GM18526 (cell line): ENCODE results near the gene GRIK3.

Source experiments
- POLR2A ChIP-seq: IDR thresholded peaks from 3 replicates; pipeline ENCODE4 v1.6.1; 2011; ENCODE audit not compliant: insufficient read length; ENCODE audit errors: extremely low read depth

GRIK3 gene

GRCh38 chr1:36874271-36875060 is 159.8 kb downstream of the GRIK3 start:
- TF ChIP-seq POLR2A: no peak

- TF ChIP-seq POLR2A: no peak
Observed at GRCh38 chr1:36872858-36873257, 161.5 kb downstream of the GRIK3 start.

DNA sequence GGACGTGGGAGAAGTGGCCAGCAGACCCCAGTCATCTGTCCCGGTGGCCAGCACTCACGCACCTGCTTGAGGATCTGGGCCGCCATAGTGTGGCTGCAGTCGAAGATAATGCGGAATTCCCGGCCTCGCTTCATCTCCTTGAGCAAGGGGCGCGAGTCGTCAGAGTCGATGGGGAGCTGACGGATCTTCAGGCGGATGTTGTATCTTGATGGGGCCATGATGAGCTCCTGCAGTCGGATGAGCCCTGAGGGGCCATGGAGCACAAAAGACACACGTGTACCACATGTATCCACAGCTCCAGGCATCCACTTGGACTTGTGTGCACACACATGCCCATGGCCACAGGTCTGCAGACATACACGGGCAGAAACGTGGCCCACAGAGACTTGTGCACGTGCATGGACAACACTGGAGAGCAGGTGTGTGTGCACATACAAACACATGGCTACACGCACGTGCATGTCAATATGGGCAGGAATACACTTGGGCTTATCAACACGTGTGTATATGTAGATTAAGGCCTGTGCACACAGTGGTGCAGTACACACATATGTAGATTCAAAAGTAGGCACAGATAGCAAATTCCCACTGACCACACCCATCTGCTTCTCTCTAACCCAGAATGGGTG is 162.1 kb downstream of the GRIK3 start:
- TF ChIP-seq POLR2A: no peak

DNA sequence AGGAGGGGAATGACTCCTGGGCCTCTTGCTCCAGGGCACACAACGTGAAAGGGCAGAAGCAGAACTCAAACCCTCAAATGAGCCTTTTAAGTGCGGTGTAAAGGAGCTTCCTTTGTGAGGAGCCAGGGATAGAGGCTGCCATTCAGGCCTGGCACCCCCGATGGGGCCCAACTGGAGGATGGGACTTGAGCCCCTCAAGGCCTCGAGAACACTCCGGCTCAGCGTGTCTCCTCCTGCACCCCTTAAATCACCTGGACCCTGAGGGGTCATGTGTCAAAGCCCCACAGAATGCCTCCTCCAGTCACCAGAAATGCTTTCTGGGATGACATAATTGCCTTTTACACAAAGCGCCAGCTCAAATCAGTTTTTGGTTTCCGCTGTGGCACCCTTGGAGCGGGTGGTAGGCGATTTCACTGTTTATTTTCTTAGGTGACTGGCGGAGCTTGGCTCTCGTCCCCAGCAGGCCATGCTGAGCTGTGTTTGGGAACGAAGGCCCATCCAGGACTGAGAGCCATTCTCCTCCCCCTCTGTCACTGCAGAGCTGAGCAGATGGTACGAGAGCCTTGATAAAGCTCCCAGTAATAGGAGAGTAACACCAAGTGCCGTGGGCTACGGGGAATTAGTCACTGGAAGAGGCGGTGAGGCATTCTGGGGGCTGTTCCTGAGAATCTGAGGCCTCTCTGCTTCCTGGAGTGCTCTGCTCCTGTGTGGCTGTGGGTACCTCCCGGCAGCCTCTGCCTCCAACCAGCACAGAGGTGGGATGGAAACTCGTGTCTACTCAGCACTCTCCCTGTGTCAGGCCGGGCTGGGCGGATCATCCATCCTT is 163.0 kb downstream of the GRIK3 start:
- no peak for TF ChIP-seq POLR2A

- TF ChIP-seq POLR2A: no peak
Observed at GRCh38 chr1:36869826-36870225, 164.5 kb downstream of the GRIK3 start.

GRCh38 chr1:36869054-36869453 is 165.3 kb downstream of the GRIK3 start:
- no peak for TF ChIP-seq POLR2A

DNA sequence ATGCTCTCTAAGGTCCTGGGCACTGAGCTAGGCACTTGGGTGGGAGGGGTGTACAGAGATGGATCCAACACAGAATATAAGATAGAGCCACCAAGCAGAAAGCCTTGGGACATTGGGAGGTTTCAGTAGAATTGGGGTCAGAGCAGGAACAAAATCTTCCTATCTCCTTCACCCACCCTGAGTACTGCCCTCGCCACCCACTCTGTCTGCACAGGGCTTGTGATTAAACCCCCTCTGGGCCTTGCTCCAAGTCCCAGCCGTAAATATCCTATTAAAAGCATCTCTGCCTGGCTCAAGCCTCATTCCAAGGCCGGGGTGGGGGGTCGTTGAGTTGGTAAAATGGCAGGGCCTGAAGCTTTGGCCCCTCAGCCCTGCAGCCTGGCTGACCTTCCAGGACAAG is 166.7 kb downstream of the GRIK3 start:
- TF ChIP-seq POLR2A: no peak

DNA sequence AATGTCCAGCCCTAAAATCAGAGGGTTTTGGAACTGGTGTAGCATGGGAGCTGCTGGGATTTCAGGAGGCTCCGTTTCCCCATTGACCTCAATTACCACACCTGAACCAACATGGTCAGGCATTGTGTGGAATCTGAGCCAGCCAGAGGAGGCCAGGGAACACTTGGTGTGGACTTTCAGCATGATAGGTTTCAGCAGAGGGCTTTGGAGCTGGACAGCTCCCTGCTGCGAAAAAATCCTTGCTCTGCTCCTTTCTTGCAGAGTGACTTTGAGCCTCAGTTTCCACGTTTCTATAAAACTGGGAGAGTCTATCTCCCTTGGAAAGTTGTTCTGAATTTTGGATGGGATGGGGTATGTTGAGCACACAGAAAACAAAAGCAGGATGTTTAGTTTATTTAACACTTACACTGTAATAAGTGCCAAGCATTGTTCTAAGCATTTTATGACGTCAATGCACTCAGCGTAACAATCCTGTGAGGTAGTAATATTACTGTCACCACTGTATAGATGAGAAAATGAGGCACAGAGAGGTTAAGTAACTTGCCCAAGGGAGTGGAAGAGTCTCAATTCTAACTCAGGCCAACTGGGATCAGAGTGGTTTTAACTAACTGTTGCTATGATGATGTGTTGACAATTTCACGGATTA is 168.0 kb downstream of the GRIK3 start:
- no peak for TF ChIP-seq POLR2A

DNA sequence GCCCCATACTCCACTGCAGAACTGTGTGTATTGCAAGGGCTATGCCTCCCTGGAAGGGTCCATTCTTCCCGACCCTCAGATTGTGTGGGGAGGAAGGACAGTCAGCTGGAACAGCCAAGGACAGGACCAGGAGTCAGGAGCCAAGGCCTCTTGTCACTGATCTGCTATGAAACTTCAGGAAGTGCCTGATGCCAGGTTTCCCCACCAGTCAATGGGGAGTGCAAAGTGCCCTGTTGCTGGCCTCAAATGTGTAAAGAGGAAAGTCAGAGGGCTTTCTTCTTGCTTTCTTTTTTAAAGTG is 168.8 kb downstream of the GRIK3 start:
- TF ChIP-seq POLR2A: no peak

DNA sequence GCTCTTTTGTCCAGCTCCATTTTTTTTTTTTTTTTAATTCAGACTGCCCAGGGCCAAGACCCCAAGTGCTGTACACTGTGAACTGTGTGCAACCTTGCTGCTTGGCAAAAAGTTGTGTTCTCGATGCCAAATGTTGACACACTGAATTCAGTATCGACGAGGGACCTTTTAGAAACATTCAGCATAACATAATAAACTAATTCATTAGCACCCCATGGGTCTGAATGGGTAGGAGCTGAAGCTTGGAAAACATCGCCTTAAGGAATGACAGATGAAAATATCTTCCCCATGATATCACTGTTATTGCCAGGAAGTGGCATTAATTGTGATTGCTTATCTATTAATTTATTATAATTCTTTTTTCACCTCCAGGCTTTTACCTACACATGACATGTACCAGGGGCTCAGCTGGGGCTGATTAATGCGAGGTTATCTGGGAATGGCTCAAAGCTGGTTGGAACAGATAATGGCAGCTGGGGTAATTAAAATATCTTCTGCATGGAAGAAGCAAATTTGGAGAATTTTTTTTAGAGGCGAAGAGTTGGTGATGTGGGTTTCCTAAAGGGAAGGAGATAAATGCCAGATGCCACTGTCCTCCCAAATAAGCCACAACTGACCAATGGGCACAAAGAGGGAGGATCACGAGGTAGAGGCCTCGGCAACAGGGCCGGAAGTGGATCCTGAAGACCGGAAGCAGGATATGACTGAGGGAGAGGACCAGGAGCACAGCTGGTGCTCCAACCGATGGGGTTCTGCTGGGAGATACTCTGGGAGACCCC is 169.3 kb downstream of the GRIK3 start:
- no peak for TF ChIP-seq POLR2A

DNA sequence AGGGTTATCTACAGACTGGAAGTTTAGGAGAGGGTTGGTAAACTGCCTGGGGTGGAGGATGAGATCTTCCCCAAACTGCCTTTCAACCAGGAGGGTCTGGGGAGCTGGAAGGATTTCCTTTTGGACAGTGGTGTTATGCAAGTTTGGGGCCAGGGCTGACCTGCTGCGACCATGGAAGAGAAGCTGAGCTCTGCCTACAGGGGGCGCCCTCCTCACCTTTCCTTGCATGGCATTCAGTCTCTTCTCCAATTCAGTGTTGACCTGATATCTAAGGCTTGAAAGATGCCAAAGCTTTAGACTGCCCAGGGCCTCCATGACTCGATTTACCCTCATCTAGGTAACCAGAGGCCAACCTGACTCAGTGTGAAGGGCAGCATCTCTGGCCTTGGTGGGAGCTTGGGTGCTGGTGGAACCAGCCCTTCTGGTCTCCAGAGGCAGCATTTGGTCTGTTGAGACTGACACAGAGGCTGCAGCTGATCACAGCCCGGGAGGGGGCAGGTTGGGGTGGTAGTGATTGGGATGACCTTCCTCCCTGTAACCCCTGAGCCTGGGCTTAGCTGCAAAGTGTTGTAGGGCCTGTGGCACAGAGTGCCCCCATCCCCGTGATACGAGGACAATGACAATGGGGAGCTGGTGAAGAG is 170.0 kb downstream of the GRIK3 start:
- TF ChIP-seq POLR2A: no peak

- TF ChIP-seq POLR2A: no peak
Observed at GRCh38 chr1:36863500-36863899, 170.8 kb downstream of the GRIK3 start.

- no peak for TF ChIP-seq POLR2A
Observed at GRCh38 chr1:36863061-36863460, 171.3 kb downstream of the GRIK3 start.

- TF ChIP-seq POLR2A: no peak
Observed at GRCh38 chr1:36861375-36861774, 172.9 kb downstream of the GRIK3 start.
